ENCODE measurements around the gene UFSP2.
"Not testable (repeated sequence)": the region's sequence is repeated elsewhere in the genome, so short reads cannot be mapped to it uniquely, and the experiment has no call there.

Gene UFSP2

GRCh38 chr4:185380320-185380719, 45.4 kb downstream of the UFSP2 start:
- Histone ChIP-seq H3K4me1 (ENCODE audit: control insufficient read depth, low read depth, low read length) (no peaks in the 10 kb centered on the region), H3K9ac (ENCODE audit: low read length) (no peak overlapping the region), H3K36me3 (ENCODE audit: control insufficient read depth, low read depth, low read length) (no peaks in the 10 kb centered on the region), H3K27ac (ENCODE audit: low read length) (no peak overlapping the region), H3K4me3 (ENCODE audit: low read length) (no peak overlapping the region), H3K9me3 (ENCODE audit: control insufficient read depth, low read depth, low read length) (peaks cover 5% of the 10 kb centered on the region), H3K27me3 (ENCODE audit: control insufficient read depth, insufficient read depth, low read length) (no peaks in the 10 kb centered on the region)

GRCh38 chr4:185379326-185380295, 46.2 kb downstream of the UFSP2 start:
- Histone ChIP-seq H3K27me3 (ENCODE audit: control insufficient read depth, insufficient read depth, low read length) (no peaks in the 10 kb centered on the region), H3K36me3 (ENCODE audit: control insufficient read depth, low read depth, low read length) (no peaks in the 10 kb centered on the region), H3K27ac (ENCODE audit: low read length) (no peak overlapping the region), H3K9me3 (ENCODE audit: control insufficient read depth, low read depth, low read length) (peaks cover 5% of the 10 kb centered on the region), H3K9ac (ENCODE audit: low read length) (no peak overlapping the region), H3K4me3 (ENCODE audit: low read length) (no peak overlapping the region), H3K4me1 (ENCODE audit: control insufficient read depth, low read depth, low read length) (no peaks in the 10 kb centered on the region)

GRCh38 chr4:185378264-185378663, 47.5 kb downstream of the UFSP2 start:
- Histone ChIP-seq H3K4me1 (ENCODE audit: control insufficient read depth, low read depth, low read length) (no peaks in the 10 kb centered on the region), H3K9me3 (ENCODE audit: control insufficient read depth, low read depth, low read length) (peaks cover 5% of the 10 kb centered on the region), H3K9ac (ENCODE audit: low read length) (no peak overlapping the region), H3K27ac (ENCODE audit: low read length) (no peak overlapping the region), H3K27me3 (ENCODE audit: control insufficient read depth, insufficient read depth, low read length) (no peaks in the 10 kb centered on the region), H3K36me3 (ENCODE audit: control insufficient read depth, low read depth, low read length) (no peaks in the 10 kb centered on the region), H3K4me3 (ENCODE audit: low read length) (no peak overlapping the region)

- Histone ChIP-seq H3K4me1 (ENCODE audit: control insufficient read depth, low read depth, low read length) (no peaks in the 10 kb centered on the region), H3K9ac (ENCODE audit: low read length) (no peak overlapping the region), H3K27ac (ENCODE audit: low read length) (no peak overlapping the region), H3K4me3 (ENCODE audit: low read length) (no peak overlapping the region), H3K9me3 (ENCODE audit: control insufficient read depth, low read depth, low read length) (no peaks in the 10 kb centered on the region), H3K27me3 (ENCODE audit: control insufficient read depth, insufficient read depth, low read length) (no peaks in the 10 kb centered on the region), H3K36me3 (ENCODE audit: control insufficient read depth, low read depth, low read length) (no peaks in the 10 kb centered on the region)
Measured at GRCh38 chr4:185374573-185374972, 51.2 kb downstream of the UFSP2 start.

- H3K4me1 ChIP-seq (ENCODE audit: control insufficient read depth, low read depth, low read length): no peaks in the 10 kb centered on the region
- H3K9me3 ChIP-seq (ENCODE audit: control insufficient read depth, low read depth, low read length): no peaks in the 10 kb centered on the region
- no peak overlapping the region for H3K9ac ChIP-seq (ENCODE audit: low read length)
- no peaks in the 10 kb centered on the region for H3K36me3 ChIP-seq (ENCODE audit: control insufficient read depth, low read depth, low read length)
- H3K4me3 ChIP-seq (ENCODE audit: low read length): no peak overlapping the region
- no peak overlapping the region for H3K27ac ChIP-seq (ENCODE audit: low read length)
- no peaks in the 10 kb centered on the region for H3K27me3 ChIP-seq (ENCODE audit: control insufficient read depth, insufficient read depth, low read length)
Measured at GRCh38 chr4:185374027-185374426, 51.7 kb downstream of the UFSP2 start.

- no peak overlapping the region for H3K4me3 ChIP-seq (ENCODE audit: low read length)
- H3K9me3 ChIP-seq (ENCODE audit: control insufficient read depth, low read depth, low read length): no peaks in the 10 kb centered on the region
- H3K4me1 ChIP-seq (ENCODE audit: control insufficient read depth, low read depth, low read length): no peaks in the 10 kb centered on the region
- H3K27ac ChIP-seq (ENCODE audit: low read length): no peak overlapping the region
- H3K9ac ChIP-seq (ENCODE audit: low read length): no peak overlapping the region
- no peaks in the 10 kb centered on the region for H3K27me3 ChIP-seq (ENCODE audit: control insufficient read depth, insufficient read depth, low read length)
- H3K36me3 ChIP-seq (ENCODE audit: control insufficient read depth, low read depth, low read length): no peaks in the 10 kb centered on the region
Measured at GRCh38 chr4:185371702-185372101, 54.1 kb downstream of the UFSP2 start.

GRCh38 chr4:185370268-185370949, 55.4 kb downstream of the UFSP2 start:
- Histone ChIP-seq H3K9me3 (ENCODE audit: control insufficient read depth, low read depth, low read length) (no peaks in the 10 kb centered on the region), H3K36me3 (ENCODE audit: control insufficient read depth, low read depth, low read length) (no peaks in the 10 kb centered on the region), H3K9ac (ENCODE audit: low read length) (no peak overlapping the region), H3K27ac (ENCODE audit: low read length) (no peak overlapping the region), H3K27me3 (ENCODE audit: control insufficient read depth, insufficient read depth, low read length) (no peaks in the 10 kb centered on the region), H3K4me1 (ENCODE audit: control insufficient read depth, low read depth, low read length) (no peaks in the 10 kb centered on the region), H3K4me3 (ENCODE audit: low read length) (no peak overlapping the region)

- Histone ChIP-seq H3K36me3 (ENCODE audit: control insufficient read depth, low read depth, low read length) (no peaks in the 10 kb centered on the region), H3K9ac (ENCODE audit: low read length) (no peak overlapping the region), H3K27me3 (ENCODE audit: control insufficient read depth, insufficient read depth, low read length) (no peaks in the 10 kb centered on the region), H3K27ac (ENCODE audit: low read length) (no peak overlapping the region), H3K4me3 (ENCODE audit: low read length) (no peak overlapping the region), H3K9me3 (ENCODE audit: control insufficient read depth, low read depth, low read length) (no peaks in the 10 kb centered on the region), H3K4me1 (ENCODE audit: control insufficient read depth, low read depth, low read length) (no peaks in the 10 kb centered on the region)
Measured at GRCh38 chr4:185369731-185370130, 56.0 kb downstream of the UFSP2 start.

GRCh38 chr4:185364886-185365285, 60.9 kb downstream of the UFSP2 start:
- H3K36me3 ChIP-seq (ENCODE audit: control insufficient read depth, low read depth, low read length): no peaks in the 10 kb centered on the region
- no peaks in the 10 kb centered on the region for H3K4me1 ChIP-seq (ENCODE audit: control insufficient read depth, low read depth, low read length)
- no peaks in the 10 kb centered on the region for H3K9me3 ChIP-seq (ENCODE audit: control insufficient read depth, low read depth, low read length)
- H3K9ac ChIP-seq (ENCODE audit: low read length): no peak overlapping the region
- no peak overlapping the region for H3K27ac ChIP-seq (ENCODE audit: low read length)
- H3K4me3 ChIP-seq (ENCODE audit: low read length): no peak overlapping the region
- H3K27me3 ChIP-seq (ENCODE audit: control insufficient read depth, insufficient read depth, low read length): no peaks in the 10 kb centered on the region

- Histone ChIP-seq H3K4me3 (ENCODE audit: low read length) (no peak overlapping the region), H3K36me3 (ENCODE audit: control insufficient read depth, low read depth, low read length) (no peaks in the 10 kb centered on the region), H3K27ac (ENCODE audit: low read length) (no peak overlapping the region), H3K9me3 (ENCODE audit: control insufficient read depth, low read depth, low read length) (no peaks in the 10 kb centered on the region), H3K4me1 (ENCODE audit: control insufficient read depth, low read depth, low read length) (no peaks in the 10 kb centered on the region), H3K9ac (ENCODE audit: low read length) (no peak overlapping the region), H3K27me3 (ENCODE audit: control insufficient read depth, insufficient read depth, low read length) (no peaks in the 10 kb centered on the region)
Measured at GRCh38 chr4:185363251-185363650, 62.5 kb downstream of the UFSP2 start.

GRCh38 chr4:185362570-185362969, 63.2 kb downstream of the UFSP2 start:
- not testable (repeated sequence) for H3K27ac ChIP-seq (ENCODE audit: low read length); H3K4me1 ChIP-seq (ENCODE audit: control insufficient read depth, low read depth, low read length); H3K36me3 ChIP-seq (ENCODE audit: control insufficient read depth, low read depth, low read length)

More at GRCh38 chr4:185362570-185362969, 63.2 kb downstream of the UFSP2 start:
- not testable (repeated sequence) for H3K4me3 ChIP-seq (ENCODE audit: low read length); H3K9ac ChIP-seq (ENCODE audit: low read length); H3K27me3 ChIP-seq (ENCODE audit: control insufficient read depth, insufficient read depth, low read length); H3K9me3 ChIP-seq (ENCODE audit: control insufficient read depth, low read depth, low read length)
